Sciatic nerve (tissue), 2 donors: ENCODE data around the gene POU3F2. TPM values are rescaled to one million over a fixed set of nuclear protein-coding genes. Genes with fewer than 3 reads are reported as not detected.

Experiments
- ATAC-seq: fragments of 200-7000 bp; cut with Tn5 transposase; one replicate; pipeline ENCODE4 v1.9.1; 2020; ENCODE audit warnings: mild to moderate bottlenecking, moderate library complexity
- DNase-seq: peaks from one replicate; pipeline ENCODE4 v3.0.0-alpha.2; 2020; ENCODE audit warnings: low spot score
- intact Hi-C: fragments of 100-400 bp; cut with DNase I; formaldehyde crosslinking; loops from one replicate; pipeline ENCODE4 v1.14.2; 2022
- total RNA-seq: library from RNA; stranded (reverse); fragmentation: NEBNext Ultra II Directional; extraction: Animal tissue kit (Norgen Biotek cat#: 25700); gene quantifications from one replicate; pipeline ENCODE4 v1.2.1, GENCODE V29; 2021
- donor health status: DM: no; HTN: no; CAD: no.
- donor health status: DM: no; HTN: no; CAD: no.

The POU3F2 gene
- total RNA-seq, 1 donor from 2014 or later = 9.2 TPM

DNA sequence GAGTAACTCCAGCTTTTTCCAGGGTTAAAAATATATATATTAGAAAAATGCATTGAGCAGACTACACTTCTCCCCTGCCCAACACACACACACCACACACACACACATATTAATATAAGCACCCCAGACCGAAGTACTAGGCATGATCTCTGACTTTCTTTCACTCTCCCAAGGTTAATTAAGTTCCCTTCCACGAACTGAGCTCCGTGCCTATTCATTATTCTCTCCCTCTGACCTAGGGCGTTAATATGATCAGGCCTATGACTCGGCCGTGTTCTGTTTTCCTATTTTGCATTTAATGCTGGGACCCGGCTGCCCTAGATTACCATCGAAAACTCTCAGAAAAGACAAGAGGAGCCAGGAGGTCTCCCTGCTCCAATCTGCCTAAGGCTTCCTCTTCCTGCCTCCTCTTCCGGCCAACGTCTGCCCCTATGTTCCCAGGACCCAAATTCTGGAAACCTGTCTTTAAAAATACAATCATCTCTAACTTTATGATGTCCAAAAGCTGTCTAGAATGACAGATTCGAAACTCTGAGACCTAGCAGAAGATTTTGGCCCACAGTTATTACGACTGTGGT lies 6.1 kb upstream of the POU3F2 start:
- no peak for ATAC-seq
- no peak for DNase-seq
- intact Hi-C loops = no loop called here

GRCh38 chr6:98828941-98829411 lies 5.4 kb upstream of the POU3F2 start:
- DNase-seq (no peak), ATAC-seq (no peak)
- intact Hi-C loops = no loop called here

GRCh38 chr6:98830146-98830545 lies 4.2 kb upstream of the POU3F2 start:
- ATAC-seq = no peak
- intact Hi-C loops = no loop called here
- DNase-seq = no peak

GRCh38 chr6:98831057-98831958 lies 3.1 kb upstream of the POU3F2 start:
- DNase-seq (no peak), ATAC-seq (no peak)
- intact Hi-C loops = no loop called here

- ATAC-seq = no peak
- intact Hi-C loops = no loop called here
These were observed 2.5 kb upstream of the POU3F2 start for GRCh38 chr6:98831959-98832283.

GRCh38 chr6:98832284-98833056 lies 1.9 kb upstream of the POU3F2 start:
- intact Hi-C loops = no loop called here
- DNase-seq = no peak
- ATAC-seq = peak; percentile 20

More at GRCh38 chr6:98831959-98832283, 2.5 kb upstream of the POU3F2 start:
- no peak for DNase-seq

DNA sequence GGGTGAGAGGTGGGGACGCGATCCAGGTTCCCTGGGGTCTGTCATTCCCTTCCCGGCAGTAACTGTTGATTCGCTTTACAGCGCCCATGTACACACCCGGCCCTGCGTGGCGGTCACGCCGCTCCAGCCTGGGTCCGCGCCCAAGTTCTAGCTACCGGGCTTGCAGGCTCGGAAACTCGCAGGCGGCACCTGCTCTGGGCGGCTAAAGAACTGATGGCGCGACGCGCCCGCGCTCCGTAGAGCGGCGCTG lies 1.4 kb upstream of the POU3F2 start:
- ATAC-seq (peak; percentile 59), DNase-seq (no peak)
- intact Hi-C loops = no loop called here

DNA sequence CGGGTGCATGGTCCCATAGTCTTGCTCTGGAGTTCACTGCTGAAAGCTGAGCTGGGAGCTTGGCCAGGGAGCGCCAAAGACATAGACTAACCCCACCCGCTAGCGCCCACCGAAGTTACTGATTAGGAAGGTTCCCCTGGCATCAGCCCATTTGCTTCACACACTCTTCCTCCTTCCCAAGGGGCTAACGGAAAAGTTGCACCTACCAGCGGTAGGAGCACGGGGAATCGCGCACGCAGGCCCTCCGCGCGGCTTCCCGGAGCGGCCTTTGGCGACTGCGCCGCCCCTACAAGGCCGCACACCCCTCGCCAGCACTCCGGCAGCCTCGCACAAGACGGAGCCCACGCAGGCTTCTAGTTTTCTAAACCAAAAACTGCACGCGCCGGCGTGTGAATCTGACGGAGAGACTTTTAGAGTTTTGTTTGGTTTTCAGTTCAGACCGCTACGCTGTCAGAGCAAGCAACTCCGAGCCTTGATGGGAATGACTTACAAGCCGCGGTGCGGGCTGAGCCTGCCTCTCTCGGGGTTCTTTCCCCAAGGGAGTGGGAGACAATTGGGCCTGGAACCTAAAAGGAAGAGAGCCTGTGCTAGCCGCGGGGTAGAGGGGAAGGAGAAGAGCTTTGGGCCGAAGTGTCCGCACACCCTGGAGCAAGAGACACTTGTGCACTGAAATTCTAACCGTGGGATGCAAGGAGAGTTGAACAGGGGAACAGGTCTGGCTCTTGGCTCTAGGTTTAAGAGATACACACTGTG lies 891 bp upstream of the POU3F2 start:
- peak; percentile 32 for ATAC-seq
- intact Hi-C loops = no loop called here
- DNase-seq = no peak

DNA sequence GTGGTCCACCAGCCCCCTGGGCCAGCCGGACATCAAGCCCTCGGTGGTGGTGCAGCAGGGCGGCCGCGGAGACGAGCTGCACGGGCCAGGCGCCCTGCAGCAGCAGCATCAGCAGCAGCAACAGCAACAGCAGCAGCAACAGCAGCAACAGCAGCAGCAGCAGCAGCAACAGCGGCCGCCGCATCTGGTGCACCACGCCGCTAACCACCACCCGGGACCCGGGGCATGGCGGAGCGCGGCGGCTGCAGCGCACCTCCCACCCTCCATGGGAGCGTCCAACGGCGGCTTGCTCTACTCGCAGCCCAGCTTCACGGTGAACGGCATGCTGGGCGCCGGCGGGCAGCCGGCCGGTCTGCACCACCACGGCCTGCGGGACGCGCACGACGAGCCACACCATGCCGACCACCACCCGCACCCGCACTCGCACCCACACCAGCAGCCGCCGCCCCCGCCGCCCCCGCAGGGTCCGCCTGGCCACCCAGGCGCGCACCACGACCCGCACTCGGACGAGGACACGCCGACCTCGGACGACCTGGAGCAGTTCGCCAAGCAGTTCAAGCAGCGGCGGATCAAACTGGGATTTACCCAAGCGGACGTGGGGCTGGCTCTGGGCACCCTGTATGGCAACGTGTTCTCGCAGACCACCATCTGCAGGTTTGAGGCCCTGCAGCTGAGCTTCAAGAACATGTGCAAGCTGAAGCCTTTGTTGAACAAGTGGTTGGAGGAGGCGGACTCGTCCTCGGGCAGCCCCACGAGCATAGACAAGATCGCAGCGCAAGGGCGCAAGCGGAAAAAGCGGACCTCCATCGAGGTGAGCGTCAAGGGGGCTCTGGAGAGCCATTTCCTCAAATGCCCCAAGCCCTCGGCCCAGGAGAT lies 1.0 kb downstream of the POU3F2 start:
- intact Hi-C loops = no loop called here
- DNase-seq = no peak
- ATAC-seq = no peak

DNA sequence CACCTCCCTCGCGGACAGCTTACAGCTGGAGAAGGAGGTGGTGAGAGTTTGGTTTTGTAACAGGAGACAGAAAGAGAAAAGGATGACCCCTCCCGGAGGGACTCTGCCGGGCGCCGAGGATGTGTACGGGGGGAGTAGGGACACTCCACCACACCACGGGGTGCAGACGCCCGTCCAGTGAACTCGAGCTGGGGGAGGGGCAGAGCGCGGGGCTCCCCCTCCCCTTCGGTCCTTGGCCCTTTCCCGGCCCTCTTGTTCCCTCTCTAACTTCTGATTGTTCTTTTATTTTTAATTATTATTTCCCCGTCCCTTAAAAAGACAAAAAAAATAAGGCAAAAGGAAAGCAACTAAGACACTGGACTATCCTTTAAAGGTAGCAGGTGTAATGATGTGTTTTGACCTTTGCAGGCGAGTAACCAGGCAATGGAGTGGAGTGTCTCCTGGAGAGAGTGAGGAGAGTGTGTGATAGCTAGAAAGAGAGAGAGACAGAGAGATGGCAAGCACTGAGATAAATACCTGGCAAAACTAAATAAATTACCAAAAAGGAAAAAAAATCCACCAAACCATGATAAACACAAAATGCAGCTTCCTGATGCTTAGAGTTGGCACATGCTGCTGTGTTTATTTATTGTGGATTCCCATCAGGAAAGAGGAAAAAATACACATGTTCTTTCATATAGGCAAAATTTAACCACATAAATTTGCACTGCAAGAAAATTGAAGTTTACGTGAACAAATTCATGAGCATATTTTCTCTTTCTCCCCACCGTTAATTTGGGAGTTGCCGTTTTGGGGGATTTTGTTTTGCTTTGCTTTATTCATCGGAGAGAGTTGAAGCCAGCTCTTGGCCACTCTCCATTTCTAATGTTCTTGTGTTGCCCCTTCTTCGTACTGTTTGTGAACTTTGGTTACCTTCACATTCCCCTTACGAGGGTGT lies 1.9 kb downstream of the POU3F2 start:
- intact Hi-C loops = no loop called here
- no peak for ATAC-seq
- DNase-seq = no peak

DNA sequence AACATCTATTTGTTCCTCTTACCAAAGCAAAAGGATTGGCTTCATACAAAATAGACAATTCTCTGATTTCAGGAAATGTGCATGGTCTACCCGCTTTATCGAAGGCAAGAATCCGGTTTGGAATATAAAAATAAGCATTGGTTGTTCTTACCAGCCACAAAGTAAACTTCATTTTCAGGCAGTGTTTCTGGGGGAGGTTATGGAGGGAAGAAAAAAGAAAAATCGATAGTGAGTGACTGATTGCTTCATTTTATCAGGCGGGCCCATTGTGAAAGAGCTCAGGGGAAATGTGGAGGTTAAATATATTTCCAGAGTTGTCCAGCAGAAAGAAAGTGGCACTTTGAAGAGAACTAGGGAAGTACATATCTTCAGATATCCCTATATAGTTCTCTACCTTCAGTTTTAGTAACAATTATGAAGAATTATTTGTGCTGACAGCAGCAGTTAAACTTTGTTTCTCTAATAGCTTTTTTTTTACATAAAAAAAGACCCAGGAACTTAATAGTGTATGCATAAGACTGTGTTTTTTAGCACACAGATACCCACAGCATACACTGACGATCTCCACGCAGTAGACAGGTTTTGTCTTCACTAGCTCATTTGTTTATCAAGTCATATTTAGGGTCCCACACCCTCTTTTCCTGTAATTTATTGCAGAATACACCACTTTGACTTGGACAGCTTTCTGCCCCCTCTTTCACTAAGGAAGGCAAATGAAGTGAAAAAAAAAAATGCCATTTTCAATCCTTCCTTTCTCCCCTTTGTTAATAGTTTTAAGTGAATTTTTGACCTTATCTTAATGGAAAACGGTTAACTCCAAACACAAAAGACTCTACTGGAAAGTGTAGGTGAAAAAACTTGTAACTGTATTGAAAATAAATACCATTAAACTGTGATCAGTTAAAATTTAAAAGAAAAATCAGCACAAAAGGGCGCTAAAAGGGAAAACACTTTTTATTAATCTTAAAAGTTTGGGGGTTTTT lies 2.9 kb downstream of the POU3F2 start:
- intact Hi-C loops = no loop called here
- ATAC-seq (no peak), DNase-seq (no peak)

- intact Hi-C loops = no loop called here
- DNase-seq (no peak), ATAC-seq (no peak)
These were observed 3.7 kb downstream of the POU3F2 start for GRCh38 chr6:98838032-98838431.

DNA sequence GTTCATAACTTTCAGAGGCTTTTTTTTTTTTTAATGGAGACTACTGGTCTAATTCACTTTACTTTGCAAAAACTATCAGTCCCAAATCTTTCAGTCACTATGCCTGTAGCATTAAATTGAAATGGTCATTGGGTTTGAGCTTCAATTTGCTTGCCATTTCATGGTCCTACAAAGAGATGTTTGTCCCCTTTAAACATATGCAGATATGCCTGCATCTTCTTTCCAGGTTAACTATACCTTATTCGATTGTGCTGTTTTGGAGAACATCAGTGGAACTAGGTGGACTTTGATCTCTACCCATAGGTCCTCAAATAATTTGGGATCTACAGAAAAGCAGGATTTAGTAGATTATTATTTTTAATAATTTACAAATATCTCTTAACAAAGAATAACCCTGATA lies 4.6 kb downstream of the POU3F2 start:
- ATAC-seq (no peak), DNase-seq (no peak)
- intact Hi-C loops = no loop called here

DNA sequence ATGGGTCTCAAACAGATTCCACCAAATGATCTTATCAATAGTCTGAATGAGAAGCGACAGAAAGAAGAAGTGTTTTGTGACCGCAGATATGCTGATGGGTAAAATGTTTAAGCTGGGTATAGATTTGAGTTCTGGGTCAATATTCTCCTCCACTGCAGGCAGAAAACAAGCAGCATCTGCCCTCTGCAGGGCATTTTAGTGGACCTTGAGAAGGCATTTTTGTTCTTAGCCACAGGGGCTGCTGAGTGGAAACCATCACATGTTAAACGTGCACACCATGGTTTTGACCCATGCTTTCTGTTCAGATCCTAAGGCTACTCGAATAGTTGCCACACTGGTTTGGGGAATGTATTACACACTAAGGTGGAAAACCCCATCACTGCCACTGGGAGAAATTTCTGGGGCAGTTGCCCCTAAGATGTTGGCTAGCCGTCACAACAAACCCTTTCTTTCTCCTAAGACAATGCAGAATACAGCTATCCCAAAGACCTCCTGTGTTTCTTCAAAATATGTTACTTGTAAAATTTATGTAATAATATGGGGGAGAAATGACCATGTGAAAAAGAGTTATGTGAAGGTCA lies 5.5 kb downstream of the POU3F2 start:
- ATAC-seq = no peak
- no peak for DNase-seq
- intact Hi-C loops = no loop called here

DNA sequence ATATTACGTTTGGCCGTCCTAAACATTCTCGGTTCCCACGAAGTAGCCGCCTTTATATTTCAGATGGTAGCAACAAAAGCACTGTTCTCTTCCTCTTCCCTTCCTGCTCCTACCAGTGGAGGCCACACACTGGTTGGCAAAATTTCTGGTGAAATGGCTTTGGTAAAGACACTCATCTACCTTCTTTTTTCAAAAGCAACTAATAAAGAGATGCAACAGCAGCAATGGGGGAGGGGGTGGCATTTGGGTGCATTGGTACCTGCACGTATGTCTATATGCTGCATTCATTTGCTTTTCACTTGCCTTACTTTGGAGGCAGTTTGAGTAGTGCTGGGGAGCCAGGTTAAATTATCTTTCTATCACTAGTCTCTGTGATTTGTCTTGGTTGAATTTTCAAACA lies 6.0 kb downstream of the POU3F2 start:
- ATAC-seq (no peak), DNase-seq (no peak)
- intact Hi-C loops = no loop called here

DNA sequence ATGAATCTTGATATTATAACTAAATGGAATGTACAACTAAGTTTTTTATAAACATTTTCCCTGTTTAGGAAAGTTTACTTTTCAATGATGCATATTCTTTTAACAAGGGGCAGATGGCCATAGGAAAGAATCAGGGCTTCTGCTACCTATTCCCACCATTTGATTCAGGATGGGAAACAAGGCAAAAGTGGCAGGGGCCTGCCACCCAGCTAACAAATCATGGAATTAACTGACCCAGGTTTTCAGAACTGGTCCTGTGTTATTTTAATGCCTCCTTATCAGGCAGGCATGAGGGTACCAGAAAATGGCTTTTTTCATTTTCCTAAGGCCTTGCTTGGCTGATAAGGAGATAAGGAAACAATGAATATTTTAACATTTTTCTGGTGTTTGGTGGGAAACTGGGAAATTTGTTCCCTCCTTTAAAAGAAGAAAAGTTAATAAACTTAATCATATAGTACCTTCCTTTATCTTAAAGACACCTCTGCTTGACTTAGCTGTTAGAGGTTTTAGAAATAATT lies 6.7 kb downstream of the POU3F2 start:
- DNase-seq (no peak), ATAC-seq (no peak)
- intact Hi-C loops = no loop called here
